Measurements from ENCODE around the gene CHURC1. TPM values are rescaled to one million over a fixed set of nuclear protein-coding genes. Genes with fewer than 3 reads are reported as not detected.

The CHURC1 gene
- total and polyA plus RNA-seq, 2 of the 13 experiments (the other 11 are each of a cell fraction or from before 2014, with no cell fraction given), result 41.1 to 74.4 TPM

DNA sequence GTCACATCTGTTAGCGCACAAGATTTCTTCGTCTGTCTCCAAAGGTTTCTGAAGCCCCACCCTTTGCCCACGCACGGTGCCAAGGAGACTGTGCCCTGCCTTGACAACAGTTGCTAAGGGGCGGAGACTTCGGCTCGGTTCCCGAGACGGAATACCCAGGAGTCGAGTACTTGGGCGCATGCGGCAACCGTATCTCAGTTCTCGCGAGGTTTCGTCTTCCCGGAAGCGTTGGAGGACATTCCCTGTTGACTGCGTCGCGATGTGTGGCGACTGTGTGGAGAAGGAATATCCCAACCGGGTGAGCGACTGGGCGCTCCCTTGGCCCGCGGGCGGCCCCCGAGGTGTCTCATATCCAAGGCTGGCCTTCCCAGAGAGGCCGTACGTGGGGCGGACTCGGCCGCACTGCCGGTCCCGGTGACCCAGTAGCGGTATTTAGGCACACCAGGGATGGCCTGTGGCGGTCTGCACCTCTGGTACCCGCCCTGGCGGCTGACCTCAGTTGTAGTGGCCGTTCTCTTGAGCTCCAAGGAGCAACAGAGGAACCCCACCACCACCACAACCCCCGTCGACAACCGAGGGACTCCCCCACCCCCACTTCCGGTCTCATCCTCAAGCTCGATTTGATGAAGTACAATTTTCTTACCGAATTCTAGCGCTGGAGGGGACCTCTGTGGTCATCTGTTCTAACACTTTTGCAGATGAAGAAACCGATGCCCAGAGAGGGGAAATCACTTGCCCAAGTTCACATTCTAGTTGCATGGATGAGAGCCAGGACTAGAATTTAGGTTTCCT lies at the start of gene CHURC1 (continued):
- TF ChIP-seq, protein P1, sequence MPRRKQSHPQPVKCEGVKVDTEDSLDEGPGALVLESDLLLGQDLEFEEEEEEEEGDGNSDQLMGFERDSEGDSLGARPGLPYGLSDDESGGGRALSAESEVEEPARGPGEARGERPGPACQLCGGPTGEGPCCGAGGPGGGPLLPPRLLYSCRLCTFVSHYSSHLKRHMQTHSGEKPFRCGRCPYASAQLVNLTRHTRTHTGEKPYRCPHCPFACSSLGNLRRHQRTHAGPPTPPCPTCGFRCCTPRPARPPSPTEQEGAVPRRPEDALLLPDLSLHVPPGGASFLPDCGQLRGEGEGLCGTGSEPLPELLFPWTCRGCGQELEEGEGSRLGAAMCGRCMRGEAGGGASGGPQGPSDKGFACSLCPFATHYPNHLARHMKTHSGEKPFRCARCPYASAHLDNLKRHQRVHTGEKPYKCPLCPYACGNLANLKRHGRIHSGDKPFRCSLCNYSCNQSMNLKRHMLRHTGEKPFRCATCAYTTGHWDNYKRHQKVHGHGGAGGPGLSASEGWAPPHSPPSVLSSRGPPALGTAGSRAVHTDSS (CRISPR knock-in tag; conservative IDR thresholded peaks at IDR 0.05), result no peak
- peak; percentile 27; the same call in 1 of the 2 replicates for TF ChIP-seq PPARG (CRISPR knock-in tag; conservative IDR thresholded peaks at IDR 0.05)
- TF ChIP-seq, protein P2, sequence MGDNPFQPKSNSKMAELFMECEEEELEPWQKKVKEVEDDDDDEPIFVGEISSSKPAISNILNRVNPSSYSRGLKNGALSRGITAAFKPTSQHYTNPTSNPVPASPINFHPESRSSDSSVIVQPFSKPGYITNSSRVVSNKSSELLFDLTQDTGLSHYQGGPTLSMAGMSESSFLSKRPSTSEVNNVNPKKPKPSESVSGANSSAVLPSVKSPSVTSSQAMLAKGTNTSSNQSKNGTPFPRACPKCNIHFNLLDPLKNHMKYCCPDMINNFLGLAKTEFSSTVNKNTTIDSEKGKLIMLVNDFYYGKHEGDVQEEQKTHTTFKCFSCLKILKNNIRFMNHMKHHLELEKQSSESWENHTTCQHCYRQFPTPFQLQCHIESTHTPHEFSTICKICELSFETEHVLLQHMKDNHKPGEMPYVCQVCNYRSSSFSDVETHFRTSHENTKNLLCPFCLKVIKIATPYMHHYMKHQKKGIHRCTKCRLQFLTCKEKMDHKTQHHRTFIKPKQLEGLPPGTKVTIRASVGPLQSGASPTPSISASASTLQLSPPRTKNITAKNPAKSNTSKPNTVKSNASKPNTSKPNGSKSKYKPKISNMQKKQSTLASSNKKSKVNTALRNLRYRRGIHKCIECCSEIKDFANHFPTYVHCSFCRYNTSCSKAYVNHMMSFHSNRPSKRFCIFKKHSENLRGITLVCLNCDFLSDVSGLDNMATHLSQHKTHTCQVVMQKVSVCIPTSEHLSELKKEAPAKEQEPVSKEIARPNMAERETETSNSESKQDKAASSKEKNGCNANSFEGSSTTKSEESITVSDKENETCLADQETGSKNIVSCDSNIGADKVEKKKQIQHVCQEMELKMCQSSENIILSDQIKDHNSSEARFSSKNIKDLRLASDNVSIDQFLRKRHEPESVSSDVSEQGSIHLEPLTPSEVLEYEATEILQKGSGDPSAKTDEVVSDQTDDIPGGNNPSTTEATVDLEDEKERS (CRISPR knock-in tag; IDR thresholded peaks at IDR 0.05), result no peak
- TF ChIP-seq ETV6 (CRISPR knock-in tag; conservative IDR thresholded peaks at IDR 0.05), result peak; percentile 77; the same call in 1 of the 2 replicates
- TF ChIP-seq ZFP36L2 (CRISPR knock-in tag; IDR thresholded peaks at IDR 0.05), result no peak
- no peak for TF ChIP-seq ZNF432 (CRISPR knock-in tag; IDR thresholded peaks at IDR 0.05; ENCODE audit: borderline replicate concordance)
- TF ChIP-seq, protein P3, sequence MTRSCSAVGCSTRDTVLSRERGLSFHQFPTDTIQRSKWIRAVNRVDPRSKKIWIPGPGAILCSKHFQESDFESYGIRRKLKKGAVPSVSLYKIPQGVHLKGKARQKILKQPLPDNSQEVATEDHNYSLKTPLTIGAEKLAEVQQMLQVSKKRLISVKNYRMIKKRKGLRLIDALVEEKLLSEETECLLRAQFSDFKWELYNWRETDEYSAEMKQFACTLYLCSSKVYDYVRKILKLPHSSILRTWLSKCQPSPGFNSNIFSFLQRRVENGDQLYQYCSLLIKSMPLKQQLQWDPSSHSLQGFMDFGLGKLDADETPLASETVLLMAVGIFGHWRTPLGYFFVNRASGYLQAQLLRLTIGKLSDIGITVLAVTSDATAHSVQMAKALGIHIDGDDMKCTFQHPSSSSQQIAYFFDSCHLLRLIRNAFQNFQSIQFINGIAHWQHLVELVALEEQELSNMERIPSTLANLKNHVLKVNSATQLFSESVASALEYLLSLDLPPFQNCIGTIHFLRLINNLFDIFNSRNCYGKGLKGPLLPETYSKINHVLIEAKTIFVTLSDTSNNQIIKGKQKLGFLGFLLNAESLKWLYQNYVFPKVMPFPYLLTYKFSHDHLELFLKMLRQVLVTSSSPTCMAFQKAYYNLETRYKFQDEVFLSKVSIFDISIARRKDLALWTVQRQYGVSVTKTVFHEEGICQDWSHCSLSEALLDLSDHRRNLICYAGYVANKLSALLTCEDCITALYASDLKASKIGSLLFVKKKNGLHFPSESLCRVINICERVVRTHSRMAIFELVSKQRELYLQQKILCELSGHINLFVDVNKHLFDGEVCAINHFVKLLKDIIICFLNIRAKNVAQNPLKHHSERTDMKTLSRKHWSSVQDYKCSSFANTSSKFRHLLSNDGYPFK (CRISPR knock-in tag; IDR thresholded peaks at IDR 0.05; ENCODE audit: borderline replicate concordance), result no peak; the same call in 1 of the 2 replicates
- TF ChIP-seq ARNT2 (CRISPR knock-in tag; IDR thresholded peaks at IDR 0.05; ENCODE audit: low read depth), result peak; percentile 75; the same call in 1 of the 2 replicates
- peak; percentile 90 for TF ChIP-seq PHF20 (CRISPR knock-in tag; IDR thresholded peaks at IDR 0.05)
- 0 out of 2 replicates have a peak, but pooled peaks have one; percentile 55 for TF ChIP-seq ZNF20 (CRISPR knock-in tag; IDR thresholded peaks at IDR 0.05)
- no peak for TF ChIP-seq BRCA1 (CRISPR knock-in tag; IDR thresholded peaks at IDR 0.05)
- TF ChIP-seq, protein P4, sequence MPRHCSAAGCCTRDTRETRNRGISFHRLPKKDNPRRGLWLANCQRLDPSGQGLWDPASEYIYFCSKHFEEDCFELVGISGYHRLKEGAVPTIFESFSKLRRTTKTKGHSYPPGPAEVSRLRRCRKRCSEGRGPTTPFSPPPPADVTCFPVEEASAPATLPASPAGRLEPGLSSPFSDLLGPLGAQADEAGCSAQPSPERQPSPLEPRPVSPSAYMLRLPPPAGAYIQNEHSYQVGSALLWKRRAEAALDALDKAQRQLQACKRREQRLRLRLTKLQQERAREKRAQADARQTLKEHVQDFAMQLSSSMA (CRISPR knock-in tag; IDR thresholded peaks at IDR 0.05), result no peak
- TF ChIP-seq, protein P5, sequence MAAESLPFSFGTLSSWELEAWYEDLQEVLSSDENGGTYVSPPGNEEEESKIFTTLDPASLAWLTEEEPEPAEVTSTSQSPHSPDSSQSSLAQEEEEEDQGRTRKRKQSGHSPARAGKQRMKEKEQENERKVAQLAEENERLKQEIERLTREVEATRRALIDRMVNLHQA (CRISPR knock-in tag; IDR thresholded peaks at IDR 0.05), result no peak
- no peak for TF ChIP-seq ZNF17 (CRISPR knock-in tag; IDR thresholded peaks at IDR 0.05)
- TF ChIP-seq SP2 (CRISPR knock-in tag; IDR thresholded peaks at IDR 0.05), result no peak
- TF ChIP-seq, protein P6, sequence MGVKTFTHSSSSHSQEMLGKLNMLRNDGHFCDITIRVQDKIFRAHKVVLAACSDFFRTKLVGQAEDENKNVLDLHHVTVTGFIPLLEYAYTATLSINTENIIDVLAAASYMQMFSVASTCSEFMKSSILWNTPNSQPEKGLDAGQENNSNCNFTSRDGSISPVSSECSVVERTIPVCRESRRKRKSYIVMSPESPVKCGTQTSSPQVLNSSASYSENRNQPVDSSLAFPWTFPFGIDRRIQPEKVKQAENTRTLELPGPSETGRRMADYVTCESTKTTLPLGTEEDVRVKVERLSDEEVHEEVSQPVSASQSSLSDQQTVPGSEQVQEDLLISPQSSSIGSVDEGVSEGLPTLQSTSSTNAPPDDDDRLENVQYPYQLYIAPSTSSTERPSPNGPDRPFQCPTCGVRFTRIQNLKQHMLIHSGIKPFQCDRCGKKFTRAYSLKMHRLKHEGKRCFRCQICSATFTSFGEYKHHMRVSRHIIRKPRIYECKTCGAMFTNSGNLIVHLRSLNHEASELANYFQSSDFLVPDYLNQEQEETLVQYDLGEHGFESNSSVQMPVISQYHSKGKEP (CRISPR knock-in tag; IDR thresholded peaks at IDR 0.05), result no peak
- no peak for TF ChIP-seq ZFP36 (IDR thresholded peaks at IDR 0.05; ENCODE audit: borderline replicate concordance, low read depth, low read length, partially characterized antibody)
- no peak for TF ChIP-seq TCF7L2 (IDR thresholded peaks at IDR 0.05; ENCODE audit: low read depth, low read length)
- no peak for TF ChIP-seq KDM1A (CRISPR knock-in tag; IDR thresholded peaks at IDR 0.05)
